PC-9 (cell line): ENCODE results near the gene TBC1D9B. TPM values are rescaled to one million over a fixed set of nuclear protein-coding genes. Genes with fewer than 3 reads are reported as not detected.

ENCODE experiments used
- BruUV-seq: library from RNA; stranded (reverse); fragments of 400-500 nt; replicated peaks from 2 replicates; lab custom pipeline; 2021; lab: Mats Ljungman, UMichigan
- CTCF ChIA-PET: fragments of 300-600 bp; sonication (Branson Sonifier 250); formaldehyde crosslinking; loops from one replicate; lab custom pipeline; 2022; ENCODE audit warnings: antibody characterized with exemption; lab: Charles Lee
- POLR2A ChIA-PET: fragments of 300-600 bp; sonication (Branson Sonifier 250); formaldehyde crosslinking; loops from one replicate; lab custom pipeline; 2022; ENCODE audit warnings: antibody characterized with exemption; ENCODE audit not compliant: unreplicated experiment; lab: Charles Lee
- DNase-seq, 2 experiments: peaks; one replicate each; pipeline versions ENCODE4 v3.0.0 to v3.0.0-alpha.2; 2015 to 2022; ENCODE audit warnings: mixed read lengths in 1 of 2
- H2AFZ ChIP-seq: fragments of 200-600 bp; sonication (generic); 2 replicates; pipeline ENCODE4 v1.8.1; 2017; ENCODE audit warnings: antibody characterized with exemption
- H3F3A ChIP-seq: fragments of 200-600 bp; sonication (generic); 2 replicates; pipeline ENCODE4 v1.8.1; 2017; ENCODE audit warnings: antibody characterized with exemption, mild to moderate bottlenecking, low read depth; ENCODE audit not compliant: insufficient read depth
- H3K27ac ChIP-seq: fragments of 200-600 bp; sonication (generic); 2 replicates; pipeline ENCODE4 v1.6.1; 2016; ENCODE audit warnings: mixed run types
- H3K27me3 ChIP-seq: fragments of 200-600 bp; sonication (generic); 2 replicates; pipeline ENCODE4 v1.6.1; 2016; ENCODE audit warnings: low read depth, mixed run types; ENCODE audit not compliant: insufficient read depth
- H3K36me3 ChIP-seq: fragments of 200-600 bp; sonication (generic); 2 replicates; pipeline ENCODE4 v1.6.1; 2016; ENCODE audit warnings: low read depth, mixed run types
- H3K4me1 ChIP-seq: fragments of 200-600 bp; sonication (generic); replicated peaks from 2 replicates; pipeline ENCODE4 v1.6.1; 2016; ENCODE audit warnings: mixed run types; ENCODE audit not compliant: insufficient read depth
- H3K4me2 ChIP-seq: fragments of 200-600 bp; sonication (generic); 2 replicates; pipeline ENCODE4 v1.6.1; 2017; ENCODE audit warnings: mixed run types
- H3K4me3 ChIP-seq: fragments of 200-600 bp; sonication (generic); 2 replicates; pipeline ENCODE4 v1.6.1; 2016; ENCODE audit warnings: mixed run types
- H3K79me2 ChIP-seq: fragments of 200-600 bp; sonication (generic); 2 replicates; pipeline ENCODE4 v1.6.1; 2017; ENCODE audit warnings: low read depth, mixed run types
- H3K9me2 ChIP-seq: fragments of 200-600 bp; sonication (generic); 2 replicates; pipeline ENCODE4 v1.8.1; 2017; ENCODE audit warnings: mild to moderate bottlenecking; ENCODE audit not compliant: insufficient read depth
- H3K9me3 ChIP-seq: fragments of 200-600 bp; sonication (generic); 2 replicates; pipeline ENCODE4 v1.8.1; 2016; ENCODE audit warnings: low read depth; ENCODE audit not compliant: insufficient read depth
- H4K20me1 ChIP-seq: fragments of 200-600 bp; sonication (generic); 2 replicates; pipeline ENCODE4 v1.8.1; 2017; ENCODE audit not compliant: insufficient read depth
- CTCF ChIP-seq: fragments of 200-600 bp; sonication (generic); conservative IDR thresholded peaks from 2 replicates; pipeline ENCODE4 v1.6.1; 2017; ENCODE audit warnings: mixed run types, antibody characterized with exemption, mild to moderate bottlenecking, moderate library complexity
- EZH2 ChIP-seq: fragments of 200-600 bp; sonication (generic); IDR thresholded peaks from 2 replicates; pipeline ENCODE4 v1.8.0; 2017; ENCODE audit warnings: antibody characterized with exemption, low read depth
- intact Hi-C: fragments of 100-400 bp; cut with micrococcal nuclease; formaldehyde crosslinking; loops from one replicate; pipeline ENCODE4 v1.10.0; 2022; ENCODE audit not compliant: unreplicated experiment
- total RNA-seq: library from RNA; stranded (reverse); gene quantifications from 2 replicates; pipeline ENCODE4 v1.2.3, GENCODE V29; 2021

The TBC1D9B gene
- total RNA-seq, 1 experiment from 2014 or later, result 118 TPM

GRCh38 chr5:179833709-179834070 lies 74.0 kb downstream of the TBC1D9B start:
- H4K20me1 ChIP-seq, result peaks cover 79% of the 10 kb centered on the region
- no peak overlapping the region for H3K27ac ChIP-seq

GRCh38 chr5:179833056-179833708 lies 74.5 kb downstream of the TBC1D9B start:
- H3K36me3 ChIP-seq, result peaks cover 62% of the 10 kb centered on the region
- H3K9me3 ChIP-seq, result no peaks in the 10 kb centered on the region
- DNase-seq, result no peak
- BruUV-seq, result no TSS peak
- no peaks in the 10 kb centered on the region for H3K9me2 ChIP-seq
- intact Hi-C loops, result no loop called here
- CTCF ChIA-PET, result no interaction called here
- no peaks in the 10 kb centered on the region for H3K27me3 ChIP-seq
- no peak overlapping the region for H3K4me2 ChIP-seq
- H4K20me1 ChIP-seq, result peaks cover 79% of the 10 kb centered on the region
- POLR2A ChIA-PET, result no interaction called here
- H3K4me1 ChIP-seq, result no peaks in the 10 kb centered on the region
- H3F3A ChIP-seq, result peaks cover 87% of the 10 kb centered on the region
- H3K79me2 ChIP-seq, result peaks cover 38% of the 10 kb centered on the region
- H3K4me3 ChIP-seq, result no peak overlapping the region
- TF ChIP-seq EZH2 (no peak), CTCF (no peak)
- H3K27ac ChIP-seq, result no peak overlapping the region
- no peak overlapping the region for H2AFZ ChIP-seq

More at GRCh38 chr5:179833709-179834070, 74.0 kb downstream of the TBC1D9B start:
- no peaks in the 10 kb centered on the region for H3K4me1 ChIP-seq
- no peaks in the 10 kb centered on the region for H3K9me2 ChIP-seq
- intact Hi-C loops, result no loop called here
- H3K9me3 ChIP-seq, result no peaks in the 10 kb centered on the region
- ChIA-PET POLR2A (no interaction called here), CTCF (no interaction called here)
- peaks cover 57% of the 10 kb centered on the region for H3K36me3 ChIP-seq
- H3K4me3 ChIP-seq, result no peak overlapping the region
- no peak for DNase-seq
- no peak overlapping the region for H2AFZ ChIP-seq
- H3K27me3 ChIP-seq, result no peaks in the 10 kb centered on the region
- no peak overlapping the region for H3K4me2 ChIP-seq
- BruUV-seq, result no TSS peak
- H3K79me2 ChIP-seq, result peaks cover 33% of the 10 kb centered on the region
- no peak for TF ChIP-seq EZH2
- no peak for TF ChIP-seq CTCF
- H3F3A ChIP-seq, result peaks cover 87% of the 10 kb centered on the region

- H3K27me3 ChIP-seq, result no peaks in the 10 kb centered on the region
- TF ChIP-seq EZH2 (no peak), CTCF (no peak)
- peaks cover 8% of the 10 kb centered on the region; the same call in 1 of the 2 replicates for H3K4me1 ChIP-seq
- H3K79me2 ChIP-seq, result peaks cover 48% of the 10 kb centered on the region
- peaks cover 69% of the 10 kb centered on the region for H3K36me3 ChIP-seq
- no peaks in the 10 kb centered on the region for H3K9me2 ChIP-seq
- no peak overlapping the region for H3K27ac ChIP-seq
- DNase-seq, result no peak
- H4K20me1 ChIP-seq, result peaks cover 79% of the 10 kb centered on the region
- H3K9me3 ChIP-seq, result no peaks in the 10 kb centered on the region
- no TSS peak for BruUV-seq
- ChIA-PET POLR2A (interaction anchor here (0.5 kb wide), 1 partner anchor 10 kb away, joined by 3 read pairs; no protein-coding TSS in a partner anchor), CTCF (no interaction called here)
- intact Hi-C loops, result no loop called here
- H3F3A ChIP-seq, result peaks cover 87% of the 10 kb centered on the region
- H2AFZ ChIP-seq, result no peak overlapping the region
- no peak overlapping the region for H3K4me3 ChIP-seq
- H3K4me2 ChIP-seq, result no peak overlapping the region
These were observed 75.5 kb downstream of the TBC1D9B start for GRCh38 chr5:179832039-179832745.
